HG02610 (cell line): ENCODE results near the gene FAM174B.
"Not testable (repeated sequence)": the region's sequence is repeated elsewhere in the genome, so short reads cannot be mapped to it uniquely, and the experiment has no call there.

Experiments
- ATAC-seq: cut with Tn5 transposase; IDR thresholded peaks from one replicate; pipeline ENCODE4 v1.9.1; 2021; ENCODE audit warnings: mild to moderate bottlenecking, moderate library complexity; ENCODE audit not compliant: unreplicated experiment

Gene FAM174B

GRCh38 chr15:92619145-92620101 lies 36.2 kb downstream of the FAM174B start:
- no peak for ATAC-seq

- ATAC-seq: no peak
Observed at GRCh38 chr15:92617549-92618520, 37.7 kb downstream of the FAM174B start.

GRCh38 chr15:92616621-92617548 lies 38.7 kb downstream of the FAM174B start:
- no peak for ATAC-seq

- ATAC-seq: no peak
Observed at GRCh38 chr15:92614791-92615785, 40.5 kb downstream of the FAM174B start.

GRCh38 chr15:92614301-92614700 lies 41.3 kb downstream of the FAM174B start:
- ATAC-seq: no peak

- no peak for ATAC-seq
Observed at GRCh38 chr15:92613841-92614240, 41.7 kb downstream of the FAM174B start.

GRCh38 chr15:92612891-92613290 lies 42.7 kb downstream of the FAM174B start:
- no peak for ATAC-seq

GRCh38 chr15:92611995-92612745 lies 43.4 kb downstream of the FAM174B start:
- ATAC-seq: no peak

- no peak for ATAC-seq
Observed at GRCh38 chr15:92611150-92611549, 44.4 kb downstream of the FAM174B start.

GRCh38 chr15:92610101-92610520 lies 45.5 kb downstream of the FAM174B start:
- no peak for ATAC-seq

- ATAC-seq: no peak
Observed at GRCh38 chr15:92608866-92609700, 46.5 kb downstream of the FAM174B start.

- not testable (repeated sequence) for ATAC-seq
Observed at GRCh38 chr15:92606836-92607150, 48.8 kb downstream of the FAM174B start.

- no peak for ATAC-seq
Observed at GRCh38 chr15:92606126-92606835, 49.3 kb downstream of the FAM174B start.

GRCh38 chr15:92605225-92605944 lies 50.2 kb downstream of the FAM174B start:
- no peak for ATAC-seq

- ATAC-seq: no peak
Observed at GRCh38 chr15:92603743-92604470, 51.7 kb downstream of the FAM174B start.

- no peak for ATAC-seq
Observed at GRCh38 chr15:92603278-92603677, 52.3 kb downstream of the FAM174B start.
